Measurements from ENCODE around the gene METTL22. TPM values are rescaled to one million over a fixed set of nuclear protein-coding genes. Genes with fewer than 3 reads are reported as not detected.
"Not testable (repeated sequence)": the region's sequence is repeated elsewhere in the genome, so short reads cannot be mapped to it uniquely, and the experiment has no call there.

The METTL22 gene
- total RNA-seq, 1 donor from 2014 or later: 26.9 TPM

- no peak for DNase-seq
Observed at GRCh38 chr16:8632675-8633182, 11.2 kb downstream of the METTL22 start.

GRCh38 chr16:8634991-8635736, 13.7 kb downstream of the METTL22 start:
- no peak for DNase-seq

- no peak for DNase-seq
Observed at GRCh38 chr16:8639694-8640093, 18.2 kb downstream of the METTL22 start.

GRCh38 chr16:8641671-8642070, 20.2 kb downstream of the METTL22 start:
- no peak for DNase-seq

GRCh38 chr16:8642146-8642545, 20.6 kb downstream of the METTL22 start:
- DNase-seq: no peak

GRCh38 chr16:8644211-8645140, 23.0 kb downstream of the METTL22 start:
- DNase-seq: no peak

GRCh38 chr16:8645141-8645521, 23.6 kb downstream of the METTL22 start:
- DNase-seq: no peak

- no peak for DNase-seq
Observed at GRCh38 chr16:8645831-8646230, 24.3 kb downstream of the METTL22 start.

- DNase-seq: no peak
Observed at GRCh38 chr16:8646326-8647053, 25.0 kb downstream of the METTL22 start.

GRCh38 chr16:8647721-8648318, 26.3 kb downstream of the METTL22 start:
- DNase-seq: no peak

- no peak for DNase-seq
Observed at GRCh38 chr16:8648877-8649276, 27.4 kb downstream of the METTL22 start.

- DNase-seq: no peak
Observed at GRCh38 chr16:8649829-8650554, 28.5 kb downstream of the METTL22 start.

- DNase-seq: not testable (repeated sequence)
Observed at GRCh38 chr16:8651958-8652357, 30.5 kb downstream of the METTL22 start.

- no peak for DNase-seq
Observed at GRCh38 chr16:8655184-8655717, 33.8 kb downstream of the METTL22 start.

- DNase-seq: no peak
Observed at GRCh38 chr16:8656376-8656775, 34.9 kb downstream of the METTL22 start.

- no peak for DNase-seq
Observed at GRCh38 chr16:8660841-8661301, 39.4 kb downstream of the METTL22 start.

- no peak for DNase-seq
Observed at GRCh38 chr16:8661703-8662102, 40.2 kb downstream of the METTL22 start.

GRCh38 chr16:8663192-8664089, 41.9 kb downstream of the METTL22 start:
- DNase-seq: no peak

GRCh38 chr16:8665529-8665928, 44.0 kb downstream of the METTL22 start:
- no peak for DNase-seq

- DNase-seq: no peak
Observed at GRCh38 chr16:8667492-8667891, 46.0 kb downstream of the METTL22 start.

All from skin of body (tissue), 2 donors.